Sigmoid colon (tissue), 4 donors: ENCODE measurements around the gene PHAX.

ENCODE experiments used
- EP300 ChIP-seq, 4 donors: sonication (generic); formaldehyde crosslinking; IDR thresholded peaks; one replicate each; pipeline ENCODE4 v1.6.1; 2017; ENCODE audit warnings: antibody characterized with exemption in 4 of 4
- TF ChIP-seq, protein P1 (sequence below), 4 experiments: fragments of 450-650 bp in 3 of 4; fragments of 200-600 bp in 1 of 4; IDR thresholded peaks; one replicate each; pipeline ENCODE4 v1.5.1; 2016 to 2019; ENCODE audit warnings: antibody characterized with exemption in 4 of 4, mild to moderate bottlenecking in 3 of 4, moderate library complexity in 2 of 4

- TF ChIP-seq, protein P1, sequence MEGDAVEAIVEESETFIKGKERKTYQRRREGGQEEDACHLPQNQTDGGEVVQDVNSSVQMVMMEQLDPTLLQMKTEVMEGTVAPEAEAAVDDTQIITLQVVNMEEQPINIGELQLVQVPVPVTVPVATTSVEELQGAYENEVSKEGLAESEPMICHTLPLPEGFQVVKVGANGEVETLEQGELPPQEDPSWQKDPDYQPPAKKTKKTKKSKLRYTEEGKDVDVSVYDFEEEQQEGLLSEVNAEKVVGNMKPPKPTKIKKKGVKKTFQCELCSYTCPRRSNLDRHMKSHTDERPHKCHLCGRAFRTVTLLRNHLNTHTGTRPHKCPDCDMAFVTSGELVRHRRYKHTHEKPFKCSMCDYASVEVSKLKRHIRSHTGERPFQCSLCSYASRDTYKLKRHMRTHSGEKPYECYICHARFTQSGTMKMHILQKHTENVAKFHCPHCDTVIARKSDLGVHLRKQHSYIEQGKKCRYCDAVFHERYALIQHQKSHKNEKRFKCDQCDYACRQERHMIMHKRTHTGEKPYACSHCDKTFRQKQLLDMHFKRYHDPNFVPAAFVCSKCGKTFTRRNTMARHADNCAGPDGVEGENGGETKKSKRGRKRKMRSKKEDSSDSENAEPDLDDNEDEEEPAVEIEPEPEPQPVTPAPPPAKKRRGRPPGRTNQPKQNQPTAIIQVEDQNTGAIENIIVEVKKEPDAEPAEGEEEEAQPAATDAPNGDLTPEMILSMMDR (IDR thresholded peaks at IDR 0.05): no peak
- no peak for TF ChIP-seq EP300 (IDR thresholded peaks at IDR 0.05)
Observed at GRCh38 chr5:126658561-126658960, 57.8 kb downstream of the PHAX start.
